ENCODE data around the gene ENPP7. TPM values are rescaled to one million over a fixed set of nuclear protein-coding genes. Genes with fewer than 3 reads are reported as not detected.

Gene ENPP7
- total RNA-seq, 2 experiments from 2014 or later, result 0.14 TPM; not detected in 1

DNA sequence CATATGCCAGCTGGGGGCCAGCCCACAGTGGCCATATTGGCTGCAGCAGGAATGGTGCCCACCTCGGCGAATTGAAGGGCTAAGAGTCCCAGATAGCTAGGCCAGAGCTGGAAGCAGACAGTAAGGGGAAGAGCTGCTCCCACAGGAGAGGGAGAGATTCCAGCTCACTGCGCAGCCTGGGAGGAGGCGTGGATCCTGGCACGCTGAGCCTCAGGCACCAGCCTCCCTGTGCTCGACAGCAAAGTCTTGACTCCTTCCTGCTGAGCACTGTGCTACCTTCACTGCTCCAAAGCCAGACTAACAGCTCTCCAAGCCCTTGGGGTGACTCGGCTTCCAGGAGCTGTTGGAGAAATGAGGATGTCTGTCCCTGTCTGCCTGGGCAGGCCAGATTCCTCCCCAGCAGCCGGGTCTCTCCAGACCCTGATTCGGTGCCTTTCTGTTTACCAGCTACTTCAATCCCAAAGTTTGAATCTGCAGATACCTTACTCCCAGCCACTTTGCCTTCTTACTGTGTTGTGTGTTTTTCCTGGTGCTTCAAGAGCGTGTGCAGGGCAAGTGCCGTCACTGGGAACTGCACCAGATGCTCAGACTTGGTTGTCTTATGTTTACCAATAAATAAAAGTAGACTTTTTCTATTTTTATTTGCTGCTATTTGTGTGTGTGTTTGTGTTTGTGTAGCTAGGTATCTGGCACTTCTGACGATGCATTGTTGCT, 56.3 kb downstream of the ENPP7 start:
- peaks cover 1% of the 10 kb centered on the region for H3K4me1 Mint-ChIP-seq

DNA sequence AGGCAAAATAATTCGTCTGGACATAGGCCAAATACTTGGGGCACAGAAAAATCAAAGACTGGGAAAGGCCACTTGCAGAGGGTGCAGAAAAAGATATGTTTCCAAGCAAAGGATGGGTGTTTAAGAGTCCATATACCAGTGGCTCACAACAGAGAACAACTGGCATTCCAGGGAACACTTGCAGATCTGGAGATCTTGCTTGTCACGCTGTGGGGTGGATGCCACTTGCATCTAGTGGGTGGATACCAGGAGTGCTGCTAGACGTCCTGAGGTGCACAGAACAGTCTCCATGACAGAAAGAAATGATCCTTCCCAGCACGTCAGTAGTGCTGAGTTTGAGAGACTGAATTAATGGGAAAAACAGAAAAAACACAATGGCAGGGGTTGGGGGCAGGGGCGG, 57.7 kb downstream of the ENPP7 start:
- ATAC-seq (ENCODE audit: low read depth) (no peak), DNase-seq (no peak)
- Mint-ChIP-seq H3K27me3 (peaks cover 50% of the 10 kb centered on the region), H3K36me3 (no peaks in the 10 kb centered on the region), H3K4me3 (no peak overlapping the region), H3K9me3 (no peaks in the 10 kb centered on the region), H3K4me1 (peaks cover 2% of the 10 kb centered on the region), H3K27ac (no peak overlapping the region)
- POLR2A ChIA-PET, result interaction anchor here (1.0 kb wide), 1 partner anchor 51 kb away, joined by 3 read pairs; the partner anchor contains the start of gene CBX4

More for the DNA sequence above, 56.3 kb downstream of the ENPP7 start:
- H3K4me3 Mint-ChIP-seq, result no peak overlapping the region
- POLR2A ChIA-PET, result interaction anchor here (1.0 kb wide), 1 partner anchor 10 kb away, joined by 3 read pairs; the partner anchor contains the start of gene CBX8
- DNase-seq (no peak), ATAC-seq (ENCODE audit: low read depth) (no peak)
- no peak overlapping the region for H3K27ac Mint-ChIP-seq
- peaks cover 45% of the 10 kb centered on the region for H3K27me3 Mint-ChIP-seq
- no peaks in the 10 kb centered on the region for H3K36me3 Mint-ChIP-seq
- no peaks in the 10 kb centered on the region for H3K9me3 Mint-ChIP-seq

DNA sequence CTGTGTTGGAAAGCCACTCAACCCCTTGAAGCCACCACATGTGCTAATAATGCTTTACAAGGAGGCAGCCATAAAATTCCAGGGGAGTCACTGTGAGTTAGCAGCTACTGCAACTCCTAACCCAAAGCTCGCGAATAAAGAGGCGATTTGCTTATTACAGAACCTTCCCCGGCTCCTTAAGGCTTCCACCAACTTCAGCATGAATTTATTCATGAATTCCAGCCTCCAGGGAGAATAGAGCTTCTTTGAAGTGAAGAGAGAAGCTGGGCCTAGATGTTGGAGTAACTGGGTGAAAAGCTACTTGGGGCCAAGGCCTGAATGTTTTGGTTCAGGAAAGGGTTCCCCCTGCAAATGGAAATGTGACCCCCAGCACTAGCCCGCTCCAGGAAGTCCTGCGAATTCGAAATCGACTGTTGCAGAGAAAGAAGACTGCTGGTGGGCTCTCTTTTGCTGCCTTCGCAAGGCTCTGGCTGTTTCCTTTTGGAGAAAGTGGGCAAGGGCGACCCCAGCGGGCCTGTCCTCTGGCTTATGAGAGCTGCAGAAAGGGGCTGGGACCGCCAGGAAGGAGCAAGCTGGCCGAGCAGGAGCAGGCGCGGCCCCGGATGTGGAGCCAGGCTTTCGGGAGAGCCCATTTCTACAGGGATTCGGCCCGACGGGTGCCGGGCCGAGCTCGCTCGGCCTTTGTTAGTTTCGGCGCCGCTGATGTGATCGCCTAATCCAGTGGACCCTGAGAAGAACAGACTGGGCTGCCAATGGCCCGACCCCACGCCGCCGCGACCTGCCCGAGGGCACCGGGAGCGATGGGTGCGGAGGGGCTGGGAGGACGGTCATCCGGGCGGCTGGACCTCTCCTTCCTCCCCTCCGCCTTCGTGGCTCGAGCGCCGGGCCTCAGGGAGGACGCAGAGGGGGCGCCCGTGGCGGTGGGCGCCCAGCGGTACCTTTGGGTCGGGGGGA, 58.5 kb downstream of the ENPP7 start:
- POLR2A ChIA-PET, result interaction anchor here (1.0 to 1.1 kb wide), 2 partner anchors 19 to 50 kb away, joined by 3 read pairs; partner anchors contain the start of gene CBX4
- peaks cover 50% of the 10 kb centered on the region for H3K27me3 Mint-ChIP-seq
- H3K36me3 Mint-ChIP-seq, result peaks cover 3% of the 10 kb centered on the region
- peaks cover 2% of the 10 kb centered on the region for H3K4me1 Mint-ChIP-seq
- H3K9me3 Mint-ChIP-seq, result no peaks in the 10 kb centered on the region
- DNase-seq (no peak), ATAC-seq (ENCODE audit: low read depth) (no peak)
- no peak overlapping the region for H3K27ac Mint-ChIP-seq
- no peak overlapping the region for H3K4me3 Mint-ChIP-seq

DNA sequence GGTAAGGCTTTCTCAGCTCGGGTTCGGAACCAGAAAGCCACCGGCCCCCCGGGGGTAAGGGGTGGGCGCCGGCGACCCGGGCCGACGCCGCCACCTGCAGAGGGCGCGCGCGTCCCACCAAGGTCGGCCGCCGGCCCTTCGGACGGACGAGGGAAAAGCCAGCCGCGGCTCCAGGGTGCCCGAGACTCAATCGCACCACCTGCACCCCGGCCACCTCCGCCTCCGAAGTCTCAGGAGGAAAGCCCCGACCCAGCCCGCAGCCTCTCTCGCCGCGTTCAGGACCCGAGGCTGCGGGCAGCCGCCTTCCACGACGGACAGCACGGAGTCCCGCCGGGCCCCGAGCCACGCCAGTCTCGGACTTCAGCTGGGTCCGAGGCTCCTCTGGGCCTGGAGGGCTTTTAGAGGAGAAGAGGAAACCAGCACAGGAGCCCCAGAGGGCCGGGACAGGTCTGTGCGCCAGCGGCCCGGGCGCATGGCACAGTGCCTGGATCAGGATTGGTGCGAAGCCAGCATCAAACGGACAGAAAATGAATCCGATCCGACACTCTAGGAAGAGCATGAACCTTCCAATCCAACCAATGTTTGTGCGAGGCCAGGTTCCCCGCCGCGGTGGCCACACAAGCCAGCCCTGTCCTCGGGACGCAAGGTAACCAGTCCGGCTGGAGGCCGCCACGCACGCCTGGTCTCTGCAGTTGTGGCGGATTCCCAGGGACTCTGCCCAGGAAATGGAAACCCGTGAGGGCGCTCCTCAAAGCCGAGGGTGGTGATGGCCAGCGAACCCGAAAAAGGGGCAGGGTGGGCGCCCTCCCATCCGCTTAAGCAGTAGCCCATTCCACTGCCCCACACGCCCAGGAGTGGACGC, 59.4 kb downstream of the ENPP7 start:
- H3K36me3 Mint-ChIP-seq, result peaks cover 3% of the 10 kb centered on the region
- POLR2A ChIA-PET, result interaction anchor here (1.1 kb wide), 1 partner anchor 18 kb away, joined by 3 read pairs; no protein-coding TSS in a partner anchor
- ATAC-seq (ENCODE audit: low read depth) (peak; percentile 21), DNase-seq (peak; percentile 62)
- peak overlapping the region; percentile 13 for H3K4me3 Mint-ChIP-seq
- peaks cover 50% of the 10 kb centered on the region for H3K27me3 Mint-ChIP-seq
- H3K4me1 Mint-ChIP-seq, result peaks cover 2% of the 10 kb centered on the region
- no peaks in the 10 kb centered on the region for H3K9me3 Mint-ChIP-seq
- H3K27ac Mint-ChIP-seq, result no peak overlapping the region

DNA sequence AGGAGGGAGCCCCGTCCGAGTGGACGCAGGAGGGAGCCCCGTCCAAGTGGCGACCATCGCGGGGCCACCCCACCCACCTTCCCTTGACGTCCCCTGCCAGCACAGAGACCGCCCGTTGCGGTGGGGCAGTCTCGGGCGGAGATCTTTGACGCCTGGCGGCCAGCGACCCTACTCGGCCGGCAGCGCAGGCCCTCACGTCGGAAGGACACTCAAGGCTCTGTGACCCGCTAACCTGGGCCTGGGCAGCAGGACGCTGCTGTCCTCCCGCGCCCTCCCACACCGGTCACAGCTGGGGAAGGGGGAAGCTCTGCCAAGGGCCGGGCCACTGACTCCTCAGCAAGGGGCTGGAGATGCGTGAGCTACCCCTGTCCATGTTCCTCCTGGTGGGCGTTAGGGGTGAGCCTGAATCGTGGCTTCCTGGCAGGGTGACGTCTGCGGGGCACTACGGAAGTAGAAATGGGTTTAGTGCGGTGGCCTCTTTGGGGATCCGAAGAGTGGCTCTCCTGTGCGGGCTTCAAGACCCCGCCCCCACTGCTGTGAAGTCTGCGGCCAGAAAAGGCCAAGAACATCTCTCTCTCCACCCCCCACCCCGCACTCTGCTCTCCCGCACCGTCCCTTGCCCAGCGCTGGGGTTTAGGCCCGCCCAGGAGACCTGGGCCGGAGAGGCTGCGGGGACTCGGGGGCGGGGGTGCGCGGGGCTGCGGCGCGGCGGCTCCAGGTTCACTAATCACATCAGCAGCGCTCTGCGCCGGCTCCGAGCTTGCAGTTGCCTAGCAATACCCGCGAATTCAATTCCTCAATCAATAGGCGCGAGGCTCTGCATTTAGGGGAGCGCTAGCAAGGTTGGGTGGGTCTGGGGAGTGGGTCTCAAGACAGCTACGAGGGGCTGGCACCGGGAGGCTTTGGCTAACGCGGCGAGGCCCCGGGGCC, 60.3 kb downstream of the ENPP7 start:
- Mint-ChIP-seq H3K36me3 (peaks cover 3% of the 10 kb centered on the region), H3K4me3 (no peak overlapping the region), H3K27me3 (peaks cover 50% of the 10 kb centered on the region), H3K4me1 (peaks cover 7% of the 10 kb centered on the region), H3K9me3 (no peaks in the 10 kb centered on the region), H3K27ac (no peak overlapping the region)
- ATAC-seq (ENCODE audit: low read depth) (no peak), DNase-seq (peak; percentile 46)
- POLR2A ChIA-PET, result no interaction called here

DNA sequence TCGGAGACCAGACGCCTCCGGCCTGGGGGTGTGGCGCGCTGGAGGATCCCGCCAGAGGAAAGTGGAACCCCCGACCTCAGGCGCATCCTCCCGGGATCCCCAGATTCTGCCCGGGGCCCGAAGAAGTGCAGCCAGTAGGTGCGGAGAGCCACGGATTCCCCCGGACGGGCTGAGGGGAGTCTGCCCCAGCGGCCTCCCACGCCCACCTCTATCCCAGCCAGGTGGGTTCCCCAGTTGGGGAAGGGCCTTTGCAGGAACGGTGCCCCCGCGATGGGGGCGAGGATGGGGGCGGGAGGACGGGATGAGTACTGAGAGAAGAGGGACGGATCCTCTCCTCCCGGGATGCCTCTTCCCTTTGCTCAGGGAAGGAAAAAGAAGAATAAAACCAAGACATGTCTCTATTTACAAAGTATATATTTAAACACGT, 61.0 kb downstream of the ENPP7 start:
- peaks cover 44% of the 10 kb centered on the region for H3K27me3 Mint-ChIP-seq

More for the DNA sequence above, 61.0 kb downstream of the ENPP7 start:
- Mint-ChIP-seq H3K27ac (no peak overlapping the region), H3K4me1 (peaks cover 11% of the 10 kb centered on the region), H3K9me3 (no peaks in the 10 kb centered on the region), H3K4me3 (no peak overlapping the region), H3K36me3 (peaks cover 3% of the 10 kb centered on the region)
- POLR2A ChIA-PET, result no interaction called here
- ATAC-seq (ENCODE audit: low read depth) (no peak), DNase-seq (no peak)

Small RNAs within 50 kb of the gene (microRNA-seq; reads per million reads assigned to microRNA genes)
- gene MIR4739, result not detected

Other genes starting within 250 kb of the ENPP7 start
- gene RBFOX3, start 119.9 kb upstream of the ENPP7 start, total RNA-seq, result not detected
- gene CBX2, start 47.2 kb downstream of the ENPP7 start, total RNA-seq, result 1 to 10 TPM; 9.2 to 9.6 TPM
- 1 to 10 TPM; 4.9 to 5.5 TPM for gene CBX8, start 66.1 kb downstream of the ENPP7 start, total RNA-seq
- 10 to 100 TPM; 53.8 to 54.4 TPM for gene CBX4, start 108.5 kb downstream of the ENPP7 start, total RNA-seq